Upper lobe of right lung (tissue), 1 donor: ENCODE data around the gene SCN9A. TPM values are rescaled to one million over a fixed set of nuclear protein-coding genes. Genes with fewer than 3 reads are reported as not detected.

Experiments used
- ATAC-seq: fragments of 200-7000 bp; cut with Tn5 transposase; one replicate; pipeline ENCODE4 v1.9.1; 2020; ENCODE audit warnings: mild to moderate bottlenecking, moderate library complexity
- DNase-seq: peaks from one replicate; pipeline ENCODE4 v3.0.0-alpha.2; 2020
- H3K27ac ChIP-seq: fragments of 200-600 bp; one replicate; pipeline ENCODE4 v1.8.0; 2022
- H3K27me3 ChIP-seq: fragments of 200-600 bp; one replicate; pipeline ENCODE4 v1.8.0; 2022; ENCODE audit warnings: mild to moderate bottlenecking
- H3K36me3 ChIP-seq: fragments of 200-600 bp; one replicate; pipeline ENCODE4 v1.8.0; 2022
- H3K4me1 ChIP-seq: fragments of 200-600 bp; one replicate; pipeline ENCODE4 v1.8.0; 2022
- H3K4me3 ChIP-seq: fragments of 200-600 bp; one replicate; pipeline ENCODE4 v1.8.0; 2022; ENCODE audit warnings: mild to moderate bottlenecking
- H3K9me3 ChIP-seq: fragments of 200-600 bp; one replicate; pipeline ENCODE4 v1.8.0; 2022
- CTCF ChIP-seq: fragments of 200-600 bp; IDR thresholded peaks from one replicate; pipeline ENCODE4 v1.8.0; 2022; ENCODE audit warnings: antibody characterized with exemption
- intact Hi-C: fragments of 100-400 bp; cut with DNase I; formaldehyde crosslinking; loops from one replicate; pipeline ENCODE4 v1.11.0; 2022
- total RNA-seq: library from RNA; stranded (reverse); fragmentation: NEBNext Ultra II Directional; extraction: Animal tissue kit (Norgen Biotek cat#: 25700); gene quantifications from one replicate; pipeline ENCODE4 v1.2.1, GENCODE V29; 2021
- donor health status: DM: no; HTN: yes; CAD: no; lungs with severe emphysema.

The SCN9A gene
- total RNA-seq, 1 donor from 2014 or later = 10.5 TPM

- TF ChIP-seq CTCF = no peak
- intact Hi-C loops = no loop called here
- no peaks in the 10 kb centered on the region for H3K9me3 ChIP-seq
Observed at GRCh38 chr2:166293984-166294383, 81.8 kb downstream of the SCN9A start.

GRCh38 chr2:166285215-166285614, 90.5 kb downstream of the SCN9A start:
- intact Hi-C loops = no loop called here
- Histone ChIP-seq H3K4me1 (no peaks in the 10 kb centered on the region), H3K27me3 (no peaks in the 10 kb centered on the region), H3K36me3 (no peaks in the 10 kb centered on the region), H3K27ac (no peak overlapping the region), H3K4me3 (no peak overlapping the region), H3K9me3 (no peaks in the 10 kb centered on the region)
- TF ChIP-seq CTCF = no peak
- DNase-seq = no peak
- ATAC-seq = no peak

More at GRCh38 chr2:166293984-166294383, 81.8 kb downstream of the SCN9A start:
- ATAC-seq (no peak), DNase-seq (no peak)
- Histone ChIP-seq H3K4me3 (no peak overlapping the region), H3K27ac (no peak overlapping the region), H3K27me3 (no peaks in the 10 kb centered on the region), H3K36me3 (no peaks in the 10 kb centered on the region), H3K4me1 (no peaks in the 10 kb centered on the region)

GRCh38 chr2:166284359-166284758, 91.4 kb downstream of the SCN9A start:
- no peaks in the 10 kb centered on the region for H3K27me3 ChIP-seq
- no peaks in the 10 kb centered on the region for H3K36me3 ChIP-seq
- no peaks in the 10 kb centered on the region for H3K4me1 ChIP-seq
- H3K27ac ChIP-seq = no peak overlapping the region
- H3K9me3 ChIP-seq = no peaks in the 10 kb centered on the region
- no peak for DNase-seq
- TF ChIP-seq CTCF = no peak
- ATAC-seq = no peak
- intact Hi-C loops = no loop called here
- H3K4me3 ChIP-seq = no peak overlapping the region

- intact Hi-C loops = no loop called here
Observed at GRCh38 chr2:166282154-166282553, 93.6 kb downstream of the SCN9A start.

GRCh38 chr2:166278856-166279255, 96.9 kb downstream of the SCN9A start:
- no peak for TF ChIP-seq CTCF
- no peak for DNase-seq
- no peaks in the 10 kb centered on the region for H3K36me3 ChIP-seq
- no peak overlapping the region for H3K4me3 ChIP-seq
- no peak overlapping the region for H3K27ac ChIP-seq
- H3K4me1 ChIP-seq = no peaks in the 10 kb centered on the region
- H3K27me3 ChIP-seq = no peaks in the 10 kb centered on the region
- ATAC-seq = no peak
- intact Hi-C loops = no loop called here
- no peaks in the 10 kb centered on the region for H3K9me3 ChIP-seq

More at GRCh38 chr2:166282154-166282553, 93.6 kb downstream of the SCN9A start:
- no peak overlapping the region for H3K27ac ChIP-seq
- no peaks in the 10 kb centered on the region for H3K36me3 ChIP-seq
- ATAC-seq = no peak
- no peak overlapping the region for H3K4me3 ChIP-seq
- H3K9me3 ChIP-seq = no peaks in the 10 kb centered on the region
- H3K27me3 ChIP-seq = no peaks in the 10 kb centered on the region
- H3K4me1 ChIP-seq = no peaks in the 10 kb centered on the region
- no peak for TF ChIP-seq CTCF
- DNase-seq = no peak

- H3K27me3 ChIP-seq = no peaks in the 10 kb centered on the region
- no peak for DNase-seq
- H3K9me3 ChIP-seq = no peaks in the 10 kb centered on the region
- H3K36me3 ChIP-seq = no peaks in the 10 kb centered on the region
- ATAC-seq = no peak
- intact Hi-C loops = no loop called here
- H3K4me1 ChIP-seq = no peaks in the 10 kb centered on the region
- TF ChIP-seq CTCF = no peak
- H3K4me3 ChIP-seq = no peak overlapping the region
- H3K27ac ChIP-seq = no peak overlapping the region
Observed at GRCh38 chr2:166270376-166270775, 105.4 kb downstream of the SCN9A start.
